SK-N-SH treated with all-trans-retinoic acid at 6 μM for 48 hours (cell line): ENCODE data around the gene HOXB4.

Source experiments
- ATAC-seq: fragments of 200-7000 bp; cut with Tn5 transposase; 3 replicates; pipeline ENCODE4 v1.9.1; 2020; ENCODE audit warnings: mild to moderate bottlenecking, moderate library complexity
- ARNTL ChIP-seq: fragments of 450-650 bp; formaldehyde crosslinking; IDR thresholded peaks from 2 replicates; pipeline ENCODE4 v1.5.0; 2020; ENCODE audit warnings: low read depth, mild to moderate bottlenecking, moderate library complexity, borderline replicate concordance
- BACH2 ChIP-seq: fragments of 250-450 bp; sonication (Bioruptor Pico); IDR thresholded peaks from 2 replicates; pipeline ENCODE4 v1.9.0; 2021; ENCODE audit warnings: mild to moderate bottlenecking, borderline replicate concordance
- CREB5 ChIP-seq: fragments of 250-450 bp; sonication (Bioruptor Pico); IDR thresholded peaks from 2 replicates; pipeline ENCODE4 v1.5.1; 2020; ENCODE audit warnings: low read depth, mild to moderate bottlenecking, moderate library complexity
- CSDC2 ChIP-seq: fragments of 250-450 bp; sonication (Bioruptor Pico); IDR thresholded peaks from 2 replicates; pipeline ENCODE4 v1.5.0; 2020; ENCODE audit warnings: mild to moderate bottlenecking, moderate library complexity
- CSRNP3 ChIP-seq: fragments of 250-450 bp; sonication (Bioruptor Pico); IDR thresholded peaks from 2 replicates; pipeline ENCODE4 v1.5.1; 2021; ENCODE audit warnings: mild to moderate bottlenecking, moderate library complexity
- ESRRG ChIP-seq: fragments of 250-450 bp; sonication (Bioruptor Pico); IDR thresholded peaks from 2 replicates; pipeline ENCODE4 v1.6.1; 2021; ENCODE audit warnings: mild to moderate bottlenecking
- GLIS3 ChIP-seq: fragments of 250-450 bp; sonication (Bioruptor Pico); IDR thresholded peaks from 2 replicates; pipeline ENCODE4 v1.5.0; 2020; ENCODE audit warnings: mild to moderate bottlenecking, moderate library complexity
- ISL1 ChIP-seq: fragments of 250-450 bp; sonication (Bioruptor Pico); IDR thresholded peaks from 2 replicates; pipeline ENCODE4 v2.1.2; 2022; ENCODE audit warnings: mild to moderate bottlenecking, moderate library complexity
- OSR1 ChIP-seq: fragments of 250-450 bp; sonication (Bioruptor Pico); IDR thresholded peaks from 2 replicates; pipeline ENCODE4 v1.8.0; 2022; ENCODE audit warnings: moderate library complexity, mild to moderate bottlenecking, inconsistent platforms
- PATZ1 ChIP-seq: fragments of 250-450 bp; sonication (Bioruptor Pico); IDR thresholded peaks from 2 replicates; pipeline ENCODE4 v1.8.0; 2020; ENCODE audit warnings: mild to moderate bottlenecking, moderate library complexity, borderline replicate concordance
- POU6F1 ChIP-seq: fragments of 250-450 bp; sonication (Bioruptor Pico); IDR thresholded peaks from 2 replicates; pipeline ENCODE4 v1.8.0; 2021; ENCODE audit warnings: low read depth, mild to moderate bottlenecking, moderate library complexity, borderline replicate concordance
- PPARA ChIP-seq: fragments of 250-450 bp; sonication (Bioruptor Pico); IDR thresholded peaks from 2 replicates; pipeline ENCODE4 v1.5.0; 2020; ENCODE audit warnings: mild to moderate bottlenecking, borderline replicate concordance
- RARB ChIP-seq: fragments of 250-450 bp; sonication (Bioruptor Pico); IDR thresholded peaks from 2 replicates; pipeline ENCODE4 v1.8.0; 2021; ENCODE audit warnings: mild to moderate bottlenecking, moderate library complexity
- SNAI2 ChIP-seq: fragments of 250-450 bp; sonication (Bioruptor Pico); IDR thresholded peaks from 2 replicates; pipeline ENCODE4 v1.5.0; 2020; ENCODE audit warnings: mild to moderate bottlenecking, moderate library complexity
- TCF4 ChIP-seq: fragments of 250-450 bp; sonication (Bioruptor Pico); IDR thresholded peaks from 2 replicates; pipeline ENCODE4 v1.8.0; 2021; ENCODE audit warnings: mild to moderate bottlenecking, moderate library complexity, borderline replicate concordance
- TOX ChIP-seq: fragments of 250-450 bp; sonication (Bioruptor Pico); IDR thresholded peaks from 2 replicates; pipeline ENCODE4 v1.8.0; 2021; ENCODE audit warnings: mild to moderate bottlenecking, moderate library complexity, borderline replicate concordance
- ZC3H10 ChIP-seq: fragments of 250-450 bp; sonication (Bioruptor Pico); IDR thresholded peaks from 2 replicates; pipeline ENCODE4 v1.5.1; 2021; ENCODE audit warnings: mild to moderate bottlenecking, moderate library complexity
- ZFP3 ChIP-seq: fragments of 250-450 bp; sonication (Bioruptor Pico); IDR thresholded peaks from 2 replicates; pipeline ENCODE4 v1.5.0; 2020; ENCODE audit warnings: mild to moderate bottlenecking, moderate library complexity
- ZFP30 ChIP-seq: fragments of 450-650 bp; formaldehyde crosslinking; IDR thresholded peaks from 2 replicates; pipeline ENCODE4 v1.5.0; 2022; ENCODE audit warnings: mild to moderate bottlenecking, moderate library complexity
- ZNF565 ChIP-seq: fragments of 450-650 bp; formaldehyde crosslinking; conservative IDR thresholded peaks from 2 replicates; pipeline ENCODE4 v1.5.0; 2020; ENCODE audit warnings: low read depth, mild to moderate bottlenecking, moderate library complexity
- ZNF70 ChIP-seq: fragments of 450-650 bp; formaldehyde crosslinking; IDR thresholded peaks from 2 replicates; pipeline ENCODE4 v1.5.0; 2020; ENCODE audit warnings: mild to moderate bottlenecking, moderate library complexity
- ZNF8 ChIP-seq: fragments of 450-650 bp; formaldehyde crosslinking; IDR thresholded peaks from 2 replicates; pipeline ENCODE4 v1.5.0; 2020; ENCODE audit warnings: mild to moderate bottlenecking, moderate library complexity

Gene HOXB4

GRCh38 chr17:48603959-48604769, 26.0 kb upstream of the HOXB4 start:
- no peak for ATAC-seq
- no peak for TF ChIP-seq ZNF565 (CRISPR knock-in tag)
- no peak for TF ChIP-seq SNAI2
- no peak for TF ChIP-seq BACH2
- no peak for TF ChIP-seq GLIS3 (CRISPR knock-in tag)
- TF ChIP-seq CSRNP3 (CRISPR knock-in tag), result no peak
- TF ChIP-seq TCF4, result no peak
- no peak for TF ChIP-seq ISL1
- no peak for TF ChIP-seq POU6F1 (CRISPR knock-in tag)
- TF ChIP-seq PPARA, result no peak
- TF ChIP-seq ARNTL (CRISPR knock-in tag), result no peak
- no peak for TF ChIP-seq ESRRG (CRISPR knock-in tag)

- no peak for ATAC-seq
- TF ChIP-seq ZFP3 (CRISPR knock-in tag) (no peak), RARB (no peak), BACH2 (no peak), POU6F1 (CRISPR knock-in tag) (no peak), CREB5 (CRISPR knock-in tag) (no peak), TCF4 (no peak), PATZ1 (no peak), PPARA (no peak), CSDC2 (CRISPR knock-in tag) (no peak), GLIS3 (CRISPR knock-in tag) (no peak), TOX (CRISPR knock-in tag) (no peak), ZC3H10 (CRISPR knock-in tag) (no peak), ZNF8 (CRISPR knock-in tag) (no peak)
- TF ChIP-seq, all 23 proteins: peak for 0
Observed at GRCh38 chr17:48601539-48602425, 23.6 kb upstream of the HOXB4 start.

- ATAC-seq, result no peak
- TF ChIP-seq TCF4 (no peak), CREB5 (CRISPR knock-in tag) (no peak), ESRRG (CRISPR knock-in tag) (no peak), GLIS3 (CRISPR knock-in tag) (no peak), OSR1 (CRISPR knock-in tag) (no peak), ZC3H10 (CRISPR knock-in tag) (no peak), RARB (no peak), CSDC2 (CRISPR knock-in tag) (no peak), ARNTL (CRISPR knock-in tag) (no peak), SNAI2 (no peak), ZFP30 (CRISPR knock-in tag) (no peak), POU6F1 (CRISPR knock-in tag) (no peak), ZNF70 (CRISPR knock-in tag) (no peak), TOX (CRISPR knock-in tag) (no peak)
- TF ChIP-seq, all 23 proteins: peak for 0
Observed at GRCh38 chr17:48601207-48601538, 23.0 kb upstream of the HOXB4 start.
